ENCODE results near the gene GRIA4.

GRCh38 chr11:105870516-105871113 is 260.7 kb downstream of the GRIA4 start:
- TF ChIP-seq ZNF292 (tag by site-specific recombination; IDR thresholded peaks at IDR 0.05; ENCODE audit: borderline replicate concordance, low read depth) (no peak), OVOL3 (tag by site-specific recombination; IDR thresholded peaks at IDR 0.05) (no peak), ZNF121 (tag by site-specific recombination; IDR thresholded peaks at IDR 0.05) (no peak), ZNF629 (tag by site-specific recombination; IDR thresholded peaks at IDR 0.05) (no peak), CTCF (tag by site-specific recombination; IDR thresholded peaks at IDR 0.05) (no peak), ZBTB1 (tag by site-specific recombination; IDR thresholded peaks at IDR 0.05) (no peak), PATZ1 (tag by site-specific recombination; IDR thresholded peaks at IDR 0.05) (no peak), YY1 (tag by site-specific recombination; IDR thresholded peaks at IDR 0.05) (no peak), KLF7 (tag by site-specific recombination; IDR thresholded peaks at IDR 0.05; ENCODE audit: borderline replicate concordance) (no peak), MEIS1 (CRISPR knock-in tag; IDR thresholded peaks at IDR 0.05; ENCODE audit: borderline replicate concordance) (no peak), ZNF37A (tag by site-specific recombination; IDR thresholded peaks at IDR 0.05) (no peak), HOXD13 (CRISPR knock-in tag; IDR thresholded peaks at IDR 0.05; ENCODE audit: borderline replicate concordance) (no peak), ZBTB7A (tag by site-specific recombination; IDR thresholded peaks at IDR 0.05; ENCODE audit: low read depth) (no peak), ZNF18 (tag by site-specific recombination; IDR thresholded peaks at IDR 0.05) (no peak)

Data from HEK293 (cell line).